Spleen (tissue), 11 donors: ENCODE measurements around the gene RNU6-8. TPM values are rescaled to one million over a fixed set of nuclear protein-coding genes. Genes with fewer than 3 reads are reported as not detected.

Experiments
- DNase-seq: peaks from one replicate; pipeline ENCODE4 v3.0.0-alpha.2; 2020
- H3K27ac ChIP-seq, 8 donors: fragments of 200-600 bp; sonication (generic) in 7 of 8; 1 replicate in 4 of 8; 2 replicates in 4 of 8; pipeline versions ENCODE4 v1.5.0 to v1.8.0; 2016 to 2021; ENCODE audit warnings: inconsistent platforms in 4 of 8, mild to moderate bottlenecking in 4 of 8, moderate library complexity in 1 of 8
- H3K27me3 ChIP-seq, 7 donors: fragments of 200-600 bp; sonication (generic) in 6 of 7; replicated peaks in 1 of 7; 1 replicate in 4 of 7; 2 replicates in 3 of 7; pipeline versions ENCODE4 v1.5.0 to v1.8.0; 2016 to 2021; ENCODE audit warnings: inconsistent platforms in 3 of 7, mild to moderate bottlenecking in 1 of 7
- H3K36me3 ChIP-seq, 6 donors: fragments of 200-600 bp; sonication (generic) in 5 of 6; 1 replicate in 4 of 6; 2 replicates in 2 of 6; pipeline versions ENCODE4 v1.5.0 to v1.8.0; 2016 to 2021; ENCODE audit warnings: inconsistent platforms in 2 of 6
- H3K4me1 ChIP-seq, 6 donors: fragments of 200-600 bp; sonication (generic) in 5 of 6; 1 replicate in 3 of 6; 2 replicates in 3 of 6; pipeline versions ENCODE4 v1.5.0 to v1.8.0; 2016 to 2021; ENCODE audit warnings: inconsistent platforms in 3 of 6
- H3K4me3 ChIP-seq, 8 donors: fragments of 200-600 bp; sonication (generic) in 7 of 8; 1 replicate in 4 of 8; 2 replicates in 4 of 8; pipeline versions ENCODE4 v1.5.0 to v1.8.0; 2016 to 2021; ENCODE audit warnings: inconsistent platforms in 4 of 8, mild to moderate bottlenecking in 4 of 8, moderate library complexity in 2 of 8
- H3K9me3 ChIP-seq, 8 donors: fragments of 200-600 bp; sonication (generic) in 7 of 8; 1 replicate in 4 of 8; 2 replicates in 4 of 8; pipeline versions ENCODE4 v1.5.0 to v1.8.0; 2016 to 2021; ENCODE audit warnings: inconsistent platforms in 4 of 8
- CTCF ChIP-seq, 11 experiments: fragments of 200-600 bp in 7 of 11; fragments of 450-650 bp in 4 of 11; sonication (generic) in 4 of 11; IDR thresholded peaks in 8 of 11; conservative IDR thresholded peaks in 3 of 11; 1 replicate in 7 of 11; 2 replicates in 4 of 11; pipeline versions ENCODE4 v1.4.0 to v1.8.0; 2016 to 2021; ENCODE audit warnings: antibody characterized with exemption in 11 of 11, inconsistent platforms in 4 of 11, mild to moderate bottlenecking in 1 of 11
- POLR2A ChIP-seq, 3 donors: fragments of 450-650 bp; IDR thresholded peaks; one replicate each; pipeline ENCODE4 v1.5.1; 2017; ENCODE audit warnings: antibody characterized with exemption in 3 of 3, mild to moderate bottlenecking in 1 of 3
- POLR2AphosphoS5 ChIP-seq, 3 donors: sonication (generic); formaldehyde crosslinking; IDR thresholded peaks; one replicate each; pipeline ENCODE4 v1.5.1; 2017; ENCODE audit warnings: antibody characterized with exemption in 3 of 3
- WGBS, 5 donors: extraction: QIAGEN DNeasy Blood & Tissue Kit in 3 of 5; methylation state at CpG; one replicate each; pipeline versions ENCODE4 v1.1.5 to v1.1.7; 2013 to 2018; 5-methylcytosine and 5-hydroxymethylcytosine counted together
- intact Hi-C: fragments of 100-400 bp; cut with DNase I; formaldehyde crosslinking; loops from one replicate; pipeline ENCODE4 v1.15.0; 2023; ENCODE audit warnings: low total_unique reads
- polyA plus RNA-seq, 3 donors: library from polyadenylated mRNA; stranded (reverse); fragments of 200-250 nt; gene quantifications; one replicate each; pipeline ENCODE4 v1.2.1, GENCODE V29; 2013
- total RNA-seq, 7 donors: library from RNA; depleted of rRNA in 3 of 7; stranded (reverse); fragments of >200 nt in 3 of 7; fragmentation: NEBNext Ultra II Directional in 4 of 7; extraction: Animal tissue kit (Norgen Biotek cat#: 25700) in 4 of 7; gene quantifications; one replicate each; pipeline versions ENCODE4 v1.1.0 to v1.2.1, GENCODE V29; 2016 to 2021
- donor health status: healthy with polysubstance abuse.
- donor health status: DM: no; HTN: no; CAD: no; lungs with moderate emphysema.
- donor health status: DM: no; HTN: no; CAD: no.
- donor health status: Bipolar disorder and iron deficiency.
- donor health status: healthy.
- donor health status: DM: no; HTN: no; CAD: no.
- donor health status: DM: yes; HTN: yes; CAD: no.

RNU6-8 gene
- total and polyA plus RNA-seq, 10 donors = not detected

DNA sequence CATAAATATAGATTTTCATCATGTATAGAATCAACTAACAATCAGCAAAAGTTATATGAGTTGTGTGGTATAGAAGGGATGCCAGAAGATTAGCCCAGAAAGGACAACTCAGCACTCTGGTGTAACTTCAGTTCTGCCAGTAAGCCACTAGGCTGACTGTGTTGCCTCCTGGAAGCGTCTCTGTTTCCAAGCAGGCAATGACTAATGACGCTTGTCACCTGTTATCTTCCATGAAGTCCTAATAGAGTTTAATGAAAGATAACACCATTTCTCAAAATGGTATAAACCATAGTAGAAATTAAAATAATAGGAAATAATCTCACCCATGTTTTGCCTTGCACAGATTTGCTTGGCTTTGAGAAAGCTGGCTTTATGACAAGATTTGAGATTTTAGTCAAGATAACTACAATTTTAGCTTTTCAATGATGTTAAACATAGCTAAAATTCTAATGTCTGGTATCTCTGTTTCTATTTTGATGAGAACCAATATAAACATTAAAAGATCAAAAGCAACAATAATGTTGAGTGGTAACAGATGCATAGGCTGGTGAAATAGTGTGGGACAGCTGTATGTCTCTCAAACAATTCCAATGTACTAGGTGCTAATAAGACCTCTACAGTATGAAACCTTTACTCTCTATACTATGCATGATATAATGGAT is 10.2 kb downstream of the RNU6-8 start:
- H3K27me3 ChIP-seq = no peaks in the 10 kb centered on the region
- intact Hi-C loops = no loop called here
- peaks cover 0 to 20% (median 2%) of the 10 kb centered on the region in 6 donors for H3K4me1 ChIP-seq
- H3K9me3 ChIP-seq = no peaks in the 10 kb centered on the region
- no peaks in the 10 kb centered on the region for H3K36me3 ChIP-seq
- TF ChIP-seq POLR2AphosphoS5 (IDR thresholded peaks at IDR 0.05) (no peak), POLR2A (IDR thresholded peaks at IDR 0.05) (no peak), CTCF (IDR thresholded peaks at IDR 0.05 in 8 of 11, conservative IDR thresholded peaks at IDR 0.05 in 3 of 11) (no peak)
- WGBS, 5 donors = 89 to 93% (median 91%) methylated on average over 2 of the region's 2 CpGs
- H3K4me3 ChIP-seq = no peak overlapping the region
- DNase-seq = no peak
- no peak overlapping the region for H3K27ac ChIP-seq

GRCh38 chr14:32190673-32191072 is 12.4 kb downstream of the RNU6-8 start:
- Histone ChIP-seq H3K27me3 (no peaks in the 10 kb centered on the region), H3K36me3 (no peaks in the 10 kb centered on the region), H3K4me1 (peaks cover 0 to 33% (median 10%) of the 10 kb centered on the region in 6 donors), H3K27ac (peak overlapping the region in 7 of 8 donors; percentile 41 to 66 (median 59)), H3K9me3 (peaks cover 0 to 2% (median under 1%) of the 10 kb centered on the region in 8 donors), H3K4me3 (no peak overlapping the region)
- no peak for DNase-seq
- intact Hi-C loops = no loop called here
- TF ChIP-seq POLR2AphosphoS5 (IDR thresholded peaks at IDR 0.05) (no peak), POLR2A (IDR thresholded peaks at IDR 0.05) (no peak), CTCF (IDR thresholded peaks at IDR 0.05 in 8 of 11, conservative IDR thresholded peaks at IDR 0.05 in 3 of 11) (no peak)
- 49 to 58% (median 53%) methylated on average over 3 of the region's 3 CpGs for WGBS, 5 donors

DNA sequence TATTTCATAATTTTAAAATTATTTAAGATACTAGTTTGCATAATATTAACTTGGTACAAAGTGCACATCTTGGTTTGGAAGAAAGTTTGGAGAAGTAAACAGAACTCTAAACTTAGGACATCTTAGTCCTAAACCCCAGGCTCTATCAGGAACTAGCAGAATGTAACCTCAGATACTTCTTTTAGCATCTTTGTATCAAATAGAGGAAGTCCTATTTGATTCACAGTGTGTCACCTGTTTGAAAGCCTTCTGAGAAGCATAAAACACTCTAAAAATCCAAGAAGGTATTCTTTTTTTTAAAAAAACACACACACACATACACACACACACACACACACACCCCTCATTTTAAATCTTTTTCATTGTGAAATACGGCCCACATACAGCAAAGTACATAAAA is 13.3 kb downstream of the RNU6-8 start:
- DNase-seq = no peak
- H3K27ac ChIP-seq = peak overlapping the region in 5 of 8 donors; percentile 47 to 66 (median 60)
- H3K36me3 ChIP-seq = no peaks in the 10 kb centered on the region
- WGBS, 5 donors = 48 to 70% (median 64%) methylated on average over 1 of the region's 1 CpG
- no peak overlapping the region for H3K4me3 ChIP-seq
- no peak for TF ChIP-seq POLR2AphosphoS5 (IDR thresholded peaks at IDR 0.05)
- TF ChIP-seq CTCF (IDR thresholded peaks at IDR 0.05 in 8 of 11, conservative IDR thresholded peaks at IDR 0.05 in 3 of 11) = no peak
- no peak for TF ChIP-seq POLR2A (IDR thresholded peaks at IDR 0.05)
- H3K4me1 ChIP-seq = peaks cover 0 to 35% (median 10%) of the 10 kb centered on the region in 6 donors
- peaks cover 0 to 11% (median 8%) of the 10 kb centered on the region in 8 donors for H3K9me3 ChIP-seq
- H3K27me3 ChIP-seq = no peaks in the 10 kb centered on the region
- intact Hi-C loops = no loop called here

DNA sequence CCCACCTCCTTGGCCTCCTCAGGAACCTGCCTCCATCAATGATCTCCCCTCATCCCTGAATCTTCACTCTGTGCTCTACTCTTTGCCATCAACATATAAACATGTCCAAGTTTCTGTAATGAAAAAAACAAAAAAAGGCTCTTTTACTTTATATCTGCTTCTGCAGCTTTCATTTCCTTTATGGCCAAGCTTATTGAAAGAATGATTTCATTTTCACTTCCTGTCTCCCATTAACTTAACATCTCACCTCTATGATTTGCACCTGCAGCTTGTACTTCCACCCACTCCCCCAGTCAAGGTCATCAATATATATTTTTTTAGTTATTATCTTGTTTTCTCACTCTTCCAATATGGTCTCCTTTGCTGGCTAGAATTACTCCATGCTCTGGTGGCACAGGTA is 16.8 kb downstream of the RNU6-8 start:
- intact Hi-C loops = no loop called here
- no peaks in the 10 kb centered on the region for H3K27me3 ChIP-seq
- no peak for DNase-seq
- H3K4me3 ChIP-seq = no peak overlapping the region
- H3K4me1 ChIP-seq = peaks cover 0 to 34% (median 9%) of the 10 kb centered on the region in 6 donors
- TF ChIP-seq POLR2AphosphoS5 (IDR thresholded peaks at IDR 0.05) (no peak), POLR2A (IDR thresholded peaks at IDR 0.05) (no peak), CTCF (IDR thresholded peaks at IDR 0.05 in 8 of 11, conservative IDR thresholded peaks at IDR 0.05 in 3 of 11) (no peak)
- no peaks in the 10 kb centered on the region for H3K36me3 ChIP-seq
- peaks cover 0 to 13% (median 10%) of the 10 kb centered on the region in 8 donors for H3K9me3 ChIP-seq
- peak overlapping the region in 2 of 8 donors; percentile 45 to 69 for H3K27ac ChIP-seq
